ENCODE results near the gene RYR3.

Gene RYR3

DNA sequence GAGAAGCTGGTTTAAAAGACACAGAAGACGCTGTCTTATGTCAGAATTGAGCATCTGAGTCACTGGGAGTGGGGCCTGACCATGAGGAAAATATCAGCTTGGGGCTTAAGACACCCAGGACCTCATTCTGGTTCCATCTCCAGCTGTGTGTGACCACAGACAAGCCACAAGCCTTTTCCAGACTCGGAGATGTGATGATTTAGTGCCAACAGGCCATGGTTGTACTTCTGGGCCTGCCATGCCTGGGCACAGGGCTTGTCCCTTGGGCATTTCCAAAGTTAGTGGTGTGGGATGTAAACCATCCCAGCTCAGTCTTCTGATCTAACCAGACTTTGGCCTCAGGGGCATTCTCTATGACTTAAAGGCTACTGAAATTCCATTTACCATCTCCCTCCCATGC lies 269.8 kb downstream of the RYR3 start:
- no peak overlapping the region for H3K23ac ChIP-seq (ENCODE audit: low read depth, low read length, poor library complexity)
- no peak overlapping the region for H2BK12ac ChIP-seq (ENCODE audit: low read length)
- no peak overlapping the region for H2AFZ ChIP-seq (ENCODE audit: low read length)
- H3K9ac ChIP-seq (ENCODE audit: low read depth, low read length, poor library complexity): no peak overlapping the region
- no peaks in the 10 kb centered on the region for H3K9me3 ChIP-seq (replicated peaks in 1 of 2; ENCODE audit: control insufficient read depth in 2 of 2, insufficient read depth in 1 of 2, low read depth in 1 of 2, low read length in 2 of 2)
- no peak overlapping the region for H3K4ac ChIP-seq (ENCODE audit: low read length)
- no peak overlapping the region for H2BK120ac ChIP-seq (ENCODE audit: low read depth, low read length)
- no peak overlapping the region for H4K8ac ChIP-seq (ENCODE audit: low read depth, low read length)
- H3K79me1 ChIP-seq (ENCODE audit: low read depth, low read length): no peaks in the 10 kb centered on the region
- no peak overlapping the region for H2BK5ac ChIP-seq (ENCODE audit: low read length)
- no peak overlapping the region for H2BK15ac ChIP-seq (ENCODE audit: low read length)
- H3K27me3 ChIP-seq (ENCODE audit: control insufficient read depth in 3 of 3, insufficient read depth in 3 of 3, low read depth in 1 of 3, low read length in 3 of 3): no peaks in the 10 kb centered on the region
- H3K4me1 ChIP-seq (ENCODE audit: control insufficient read depth in 2 of 2, insufficient read depth in 1 of 2, low read depth in 1 of 2, low read length in 2 of 2): peaks cover 0 to 9% of the 10 kb centered on the region in 2 donors
- no peak overlapping the region for H3K27ac ChIP-seq (replicated peaks; ENCODE audit: low read length)
- H2AK5ac ChIP-seq (ENCODE audit: low read depth, low read length): no peak overlapping the region
- H3K36me3 ChIP-seq (replicated peaks in 1 of 2; ENCODE audit: control insufficient read depth in 2 of 2, insufficient read depth in 2 of 2, low read length in 2 of 2): no peaks in the 10 kb centered on the region
- WGBS, 2 donors (ENCODE audit: extremely low coverage in 2 of 2, insufficient read length in 2 of 2, insufficient replicate concordance in 1 of 2): no CpG with 5 or more reads among the region's 2 CpGs
- H3K4me3 ChIP-seq (ENCODE audit: low read length in 2 of 2): no peak overlapping the region
- no peak overlapping the region for H3K18ac ChIP-seq (ENCODE audit: low read length)
- no peak overlapping the region for H3K14ac ChIP-seq (ENCODE audit: low read length)
- H4K91ac ChIP-seq (ENCODE audit: low read depth, low read length, poor library complexity): no peak overlapping the region
- DNase-seq (ENCODE audit: low spot score): no peak
- H3K4me2 ChIP-seq (ENCODE audit: insufficient read depth, low read length, poor library complexity, severe bottlenecking): no peak overlapping the region

DNA sequence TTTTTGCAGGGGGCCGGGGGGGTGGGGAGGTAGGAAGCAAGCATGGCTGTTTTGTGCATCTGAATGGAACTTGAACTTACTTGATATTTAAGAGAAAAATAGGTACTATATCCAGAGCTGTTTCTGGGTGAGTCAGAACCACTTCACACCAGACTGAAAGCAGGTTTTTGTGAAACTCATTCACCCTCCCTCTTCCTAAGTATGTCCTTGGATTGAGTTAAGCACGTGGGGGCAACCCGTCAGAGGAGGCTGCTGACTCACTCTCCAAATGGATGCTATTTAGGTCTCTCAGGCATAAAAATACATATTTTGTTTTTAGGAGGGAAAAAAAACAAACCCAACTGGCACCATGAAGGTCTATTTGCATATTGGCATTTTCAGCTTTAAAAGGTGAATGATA lies 270.3 kb downstream of the RYR3 start:
- Histone ChIP-seq H3K79me1 (ENCODE audit: low read depth, low read length) (no peaks in the 10 kb centered on the region), H2BK5ac (ENCODE audit: low read length) (no peak overlapping the region), H2AK5ac (ENCODE audit: low read depth, low read length) (no peak overlapping the region), H4K91ac (ENCODE audit: low read depth, low read length, poor library complexity) (no peak overlapping the region), H3K36me3 (replicated peaks in 1 of 2; ENCODE audit: control insufficient read depth in 2 of 2, insufficient read depth in 2 of 2, low read length in 2 of 2) (no peaks in the 10 kb centered on the region), H2BK120ac (ENCODE audit: low read depth, low read length) (no peak overlapping the region), H3K4me1 (ENCODE audit: control insufficient read depth in 2 of 2, insufficient read depth in 1 of 2, low read depth in 1 of 2, low read length in 2 of 2) (peaks cover 0 to 9% of the 10 kb centered on the region in 2 donors), H3K27ac (replicated peaks; ENCODE audit: low read length) (no peak overlapping the region), H3K23ac (ENCODE audit: low read depth, low read length, poor library complexity) (no peak overlapping the region), H2AFZ (ENCODE audit: low read length) (no peak overlapping the region), H3K14ac (ENCODE audit: low read length) (no peak overlapping the region), H3K4ac (ENCODE audit: low read length) (no peak overlapping the region), H3K18ac (ENCODE audit: low read length) (no peak overlapping the region), H3K9ac (ENCODE audit: low read depth, low read length, poor library complexity) (no peak overlapping the region), H3K9me3 (replicated peaks in 1 of 2; ENCODE audit: control insufficient read depth in 2 of 2, insufficient read depth in 1 of 2, low read depth in 1 of 2, low read length in 2 of 2) (no peaks in the 10 kb centered on the region), H3K4me2 (ENCODE audit: insufficient read depth, low read length, poor library complexity, severe bottlenecking) (no peak overlapping the region), H3K27me3 (ENCODE audit: control insufficient read depth in 3 of 3, insufficient read depth in 3 of 3, low read depth in 1 of 3, low read length in 3 of 3) (no peaks in the 10 kb centered on the region), H3K4me3 (ENCODE audit: low read length in 2 of 2) (no peak overlapping the region), H4K8ac (ENCODE audit: low read depth, low read length) (no peak overlapping the region), H2BK12ac (ENCODE audit: low read length) (no peak overlapping the region), H2BK15ac (ENCODE audit: low read length) (no peak overlapping the region)
- no peak for DNase-seq (ENCODE audit: low spot score)
- WGBS, 2 donors (ENCODE audit: extremely low coverage in 2 of 2, insufficient read length in 2 of 2, insufficient replicate concordance in 1 of 2): no CpG with 5 or more reads among the region's 3 CpGs

DNA sequence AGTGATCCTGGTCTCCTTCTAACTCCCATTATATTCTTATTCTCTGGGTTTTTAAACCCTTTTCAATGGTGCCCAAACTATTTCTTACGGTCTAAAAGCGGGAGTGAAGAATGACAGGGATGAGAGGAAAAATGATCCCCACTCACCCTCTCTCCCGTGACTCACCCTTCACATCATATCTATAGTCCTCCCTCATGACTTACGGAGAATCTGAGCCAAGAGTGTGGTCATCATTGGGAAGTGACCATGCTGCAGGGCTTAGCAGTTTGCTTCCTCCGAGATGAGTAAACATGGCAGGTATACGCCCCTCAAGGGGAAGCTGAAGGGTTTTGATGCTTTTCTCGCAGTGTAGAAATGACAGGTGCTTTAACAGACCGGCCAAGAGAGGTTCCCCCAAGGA lies 274.0 kb downstream of the RYR3 start:
- no peaks in the 10 kb centered on the region for H3K36me3 ChIP-seq (replicated peaks in 1 of 2; ENCODE audit: control insufficient read depth in 2 of 2, insufficient read depth in 2 of 2, low read length in 2 of 2)
- H3K4me3 ChIP-seq (ENCODE audit: low read length in 2 of 2): no peak overlapping the region
- H3K79me1 ChIP-seq (ENCODE audit: low read depth, low read length): no peaks in the 10 kb centered on the region
- no peak overlapping the region for H2AFZ ChIP-seq (ENCODE audit: low read length)
- no peak overlapping the region for H4K8ac ChIP-seq (ENCODE audit: low read depth, low read length)
- H3K9me3 ChIP-seq (replicated peaks in 1 of 2; ENCODE audit: control insufficient read depth in 2 of 2, insufficient read depth in 1 of 2, low read depth in 1 of 2, low read length in 2 of 2): no peaks in the 10 kb centered on the region
- no peak overlapping the region for H3K4ac ChIP-seq (ENCODE audit: low read length)
- no CpG with 5 or more reads among the region's 8 CpGs for WGBS, 2 donors (ENCODE audit: extremely low coverage in 2 of 2, insufficient read length in 2 of 2, insufficient replicate concordance in 1 of 2)
- no peak overlapping the region for H3K4me2 ChIP-seq (ENCODE audit: insufficient read depth, low read length, poor library complexity, severe bottlenecking)
- no peak overlapping the region for H3K27ac ChIP-seq (replicated peaks; ENCODE audit: low read length)
- H3K9ac ChIP-seq (ENCODE audit: low read depth, low read length, poor library complexity): no peak overlapping the region
- H4K91ac ChIP-seq (ENCODE audit: low read depth, low read length, poor library complexity): no peak overlapping the region
- no peak overlapping the region for H2BK15ac ChIP-seq (ENCODE audit: low read length)
- H3K14ac ChIP-seq (ENCODE audit: low read length): no peak overlapping the region
- no peak overlapping the region for H3K23ac ChIP-seq (ENCODE audit: low read depth, low read length, poor library complexity)
- no peak overlapping the region for H2BK12ac ChIP-seq (ENCODE audit: low read length)
- no peak for DNase-seq (ENCODE audit: low spot score)
- H2BK120ac ChIP-seq (ENCODE audit: low read depth, low read length): no peak overlapping the region
- no peaks in the 10 kb centered on the region for H3K27me3 ChIP-seq (ENCODE audit: control insufficient read depth in 3 of 3, insufficient read depth in 3 of 3, low read depth in 1 of 3, low read length in 3 of 3)
- H3K4me1 ChIP-seq (ENCODE audit: control insufficient read depth in 2 of 2, insufficient read depth in 1 of 2, low read depth in 1 of 2, low read length in 2 of 2): peaks cover 0 to 9% of the 10 kb centered on the region in 2 donors
- no peak overlapping the region for H2BK5ac ChIP-seq (ENCODE audit: low read length)
- H3K18ac ChIP-seq (ENCODE audit: low read length): no peak overlapping the region
- no peak overlapping the region for H2AK5ac ChIP-seq (ENCODE audit: low read depth, low read length)

DNA sequence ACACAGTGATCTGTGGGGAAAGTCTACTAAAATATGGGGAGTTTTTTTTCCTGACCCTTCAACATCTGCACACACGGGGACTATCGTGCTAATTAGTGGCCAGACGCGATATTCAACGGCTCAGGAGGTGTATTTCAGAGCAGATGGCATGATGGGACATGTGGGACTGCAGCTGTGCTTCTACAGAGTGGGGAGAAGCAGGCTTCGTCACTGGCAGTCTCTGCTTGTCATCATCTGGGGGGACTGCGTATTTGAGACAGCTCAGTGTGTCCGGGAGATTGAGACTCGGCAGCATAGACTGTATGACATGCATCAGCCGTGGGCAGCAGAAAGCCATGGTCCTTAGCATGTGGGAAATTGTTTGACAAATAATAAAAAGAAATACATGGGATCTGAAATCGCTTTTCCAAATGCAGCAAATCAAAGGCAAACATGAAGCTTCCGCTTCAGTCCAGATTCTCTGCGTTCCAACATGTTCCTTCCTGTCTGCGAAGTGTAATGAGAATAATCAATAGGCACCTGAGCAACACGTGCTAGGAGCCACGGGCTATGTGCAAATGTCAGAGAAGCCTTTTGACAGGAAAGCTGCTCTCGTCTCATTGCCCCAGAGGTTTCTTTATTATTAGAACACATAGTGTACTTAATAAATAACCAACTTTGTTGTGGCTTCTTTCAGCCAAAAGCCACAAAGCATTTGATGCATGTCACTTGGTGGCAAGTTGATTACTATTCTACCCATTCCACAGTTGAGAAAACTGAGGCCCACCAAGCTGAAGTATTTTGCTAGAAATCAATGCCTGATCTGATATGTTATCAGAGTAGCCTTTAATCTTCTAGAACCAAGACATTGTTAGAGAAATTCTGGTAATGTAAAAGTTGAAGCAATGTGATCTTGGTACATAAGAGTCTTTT lies 276.3 kb downstream of the RYR3 start:
- Histone ChIP-seq H2BK5ac (ENCODE audit: low read length) (no peak overlapping the region), H3K4me3 (ENCODE audit: low read length in 2 of 2) (no peak overlapping the region), H2AFZ (ENCODE audit: low read length) (no peak overlapping the region), H3K14ac (ENCODE audit: low read length) (no peak overlapping the region), H2BK120ac (ENCODE audit: low read depth, low read length) (no peak overlapping the region), H3K79me1 (ENCODE audit: low read depth, low read length) (no peaks in the 10 kb centered on the region), H3K23ac (ENCODE audit: low read depth, low read length, poor library complexity) (no peak overlapping the region), H2BK12ac (ENCODE audit: low read length) (no peak overlapping the region), H3K9me3 (replicated peaks in 1 of 2; ENCODE audit: control insufficient read depth in 2 of 2, insufficient read depth in 1 of 2, low read depth in 1 of 2, low read length in 2 of 2) (no peaks in the 10 kb centered on the region), H3K18ac (ENCODE audit: low read length) (no peak overlapping the region), H3K9ac (ENCODE audit: low read depth, low read length, poor library complexity) (no peak overlapping the region), H3K27ac (replicated peaks; ENCODE audit: low read length) (no peak overlapping the region), H3K4me1 (ENCODE audit: control insufficient read depth in 2 of 2, insufficient read depth in 1 of 2, low read depth in 1 of 2, low read length in 2 of 2) (peaks cover 0 to 3% of the 10 kb centered on the region in 2 donors), H4K91ac (ENCODE audit: low read depth, low read length, poor library complexity) (no peak overlapping the region), H4K8ac (ENCODE audit: low read depth, low read length) (no peak overlapping the region), H3K4me2 (ENCODE audit: insufficient read depth, low read length, poor library complexity, severe bottlenecking) (no peak overlapping the region), H3K36me3 (replicated peaks in 1 of 2; ENCODE audit: control insufficient read depth in 2 of 2, insufficient read depth in 2 of 2, low read length in 2 of 2) (no peaks in the 10 kb centered on the region), H2BK15ac (ENCODE audit: low read length) (no peak overlapping the region), H3K4ac (ENCODE audit: low read length) (no peak overlapping the region), H2AK5ac (ENCODE audit: low read depth, low read length) (no peak overlapping the region), H3K27me3 (ENCODE audit: control insufficient read depth in 3 of 3, insufficient read depth in 3 of 3, low read depth in 1 of 3, low read length in 3 of 3) (no peaks in the 10 kb centered on the region)
- no CpG with 5 or more reads among the region's 17 CpGs for WGBS, 2 donors (ENCODE audit: extremely low coverage in 2 of 2, insufficient read length in 2 of 2, insufficient replicate concordance in 1 of 2)
- DNase-seq (ENCODE audit: low spot score): no peak

Data from neuronal stem cell (in vitro differentiated cells).